ENCODE results near the gene FA2H.
"Not testable (repeated sequence)": the region's sequence is repeated elsewhere in the genome, so short reads cannot be mapped to it uniquely, and the experiment has no call there.

The FA2H gene

DNA sequence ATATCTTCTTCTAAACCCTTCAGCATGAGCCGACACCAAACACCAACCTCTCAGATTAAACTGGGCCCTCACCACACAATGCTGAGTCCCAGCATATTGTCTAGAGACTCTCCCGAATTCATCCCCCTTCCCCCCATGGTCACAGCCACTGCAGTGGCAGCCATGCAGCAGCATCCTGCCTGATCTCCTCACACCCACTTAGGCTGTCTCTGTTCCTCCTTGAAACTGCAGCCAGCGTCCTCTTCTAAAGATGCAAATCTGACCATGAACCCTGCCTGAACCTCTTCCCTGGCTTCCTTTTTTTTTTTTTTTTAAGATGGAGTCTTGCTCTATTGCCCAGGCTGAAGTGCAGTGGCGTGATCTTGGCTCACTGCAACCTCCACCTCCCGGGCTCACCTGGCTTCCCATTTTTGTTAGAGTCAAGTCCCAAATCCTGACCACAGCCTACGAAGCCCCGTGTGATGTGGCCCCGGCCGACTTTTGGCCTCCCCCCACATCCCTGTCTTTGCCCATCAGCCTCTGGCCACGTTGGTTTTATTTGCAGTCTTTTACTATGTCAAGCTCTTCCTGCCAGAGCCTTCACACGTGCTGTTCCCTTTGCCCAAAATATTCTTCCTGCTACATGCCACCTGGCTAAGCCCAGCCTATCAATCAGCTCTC lies 2.8 kb downstream of the FA2H start:
- CTCF ChIA-PET: no interaction called here
- no peak for DNase-seq (ENCODE audit: low read depth, low spot score)
- TF ChIP-seq, protein P1, sequence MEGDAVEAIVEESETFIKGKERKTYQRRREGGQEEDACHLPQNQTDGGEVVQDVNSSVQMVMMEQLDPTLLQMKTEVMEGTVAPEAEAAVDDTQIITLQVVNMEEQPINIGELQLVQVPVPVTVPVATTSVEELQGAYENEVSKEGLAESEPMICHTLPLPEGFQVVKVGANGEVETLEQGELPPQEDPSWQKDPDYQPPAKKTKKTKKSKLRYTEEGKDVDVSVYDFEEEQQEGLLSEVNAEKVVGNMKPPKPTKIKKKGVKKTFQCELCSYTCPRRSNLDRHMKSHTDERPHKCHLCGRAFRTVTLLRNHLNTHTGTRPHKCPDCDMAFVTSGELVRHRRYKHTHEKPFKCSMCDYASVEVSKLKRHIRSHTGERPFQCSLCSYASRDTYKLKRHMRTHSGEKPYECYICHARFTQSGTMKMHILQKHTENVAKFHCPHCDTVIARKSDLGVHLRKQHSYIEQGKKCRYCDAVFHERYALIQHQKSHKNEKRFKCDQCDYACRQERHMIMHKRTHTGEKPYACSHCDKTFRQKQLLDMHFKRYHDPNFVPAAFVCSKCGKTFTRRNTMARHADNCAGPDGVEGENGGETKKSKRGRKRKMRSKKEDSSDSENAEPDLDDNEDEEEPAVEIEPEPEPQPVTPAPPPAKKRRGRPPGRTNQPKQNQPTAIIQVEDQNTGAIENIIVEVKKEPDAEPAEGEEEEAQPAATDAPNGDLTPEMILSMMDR (IDR thresholded peaks at IDR 0.05; ENCODE audit: insufficient read depth, low read length, missing control alignments): no peak
- POLR2A ChIA-PET: no interaction called here
- no peak overlapping the region for H3K4me3 ChIP-seq (ENCODE audit: low read depth, low read length)

GRCh38 chr16:74770831-74771526 lies 3.6 kb downstream of the FA2H start:
- ChIA-PET CTCF (no interaction called here), POLR2A (no interaction called here)
- no peak for DNase-seq (ENCODE audit: low read depth, low spot score)
- TF ChIP-seq, protein P1 (IDR thresholded peaks at IDR 0.05; ENCODE audit: insufficient read depth, low read length, missing control alignments): no peak
- no peak overlapping the region for H3K4me3 ChIP-seq (ENCODE audit: low read depth, low read length)

DNA sequence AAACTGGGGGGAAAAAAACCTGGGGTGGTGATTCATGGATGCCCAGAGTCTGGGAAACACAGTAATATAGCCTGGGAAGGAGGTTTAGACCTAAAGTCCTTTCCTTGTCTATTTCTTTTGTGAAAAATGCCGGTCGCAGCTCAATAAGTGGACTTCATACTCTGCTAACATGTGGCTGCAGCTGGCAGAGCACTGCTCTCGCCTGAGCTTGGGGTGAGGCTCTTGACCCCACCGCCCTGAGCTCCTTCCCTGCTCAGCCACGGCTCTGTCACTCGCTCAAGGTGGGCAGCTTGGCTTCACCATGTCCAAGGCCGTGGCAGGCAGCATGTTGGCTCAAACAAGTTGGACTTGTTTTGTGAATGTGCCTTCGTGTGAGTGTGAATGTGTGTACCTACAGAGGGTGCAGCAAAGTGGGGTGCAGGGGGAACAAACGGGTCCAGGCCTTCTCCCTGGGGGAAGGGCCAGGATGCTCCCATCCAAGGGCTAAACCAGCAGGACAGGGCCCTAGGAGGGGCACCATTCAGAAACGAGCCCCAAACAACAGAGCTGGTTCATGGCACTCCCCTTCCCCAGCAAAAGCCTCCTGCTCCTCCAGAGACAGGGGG lies 4.9 kb downstream of the FA2H start:
- CTCF ChIA-PET: no interaction called here
- POLR2A ChIA-PET: no interaction called here
- TF ChIP-seq, protein P1 (IDR thresholded peaks at IDR 0.05; ENCODE audit: insufficient read depth, low read length, missing control alignments): no peak
- DNase-seq (ENCODE audit: low read depth, low spot score): no peak
- no peak overlapping the region for H3K4me3 ChIP-seq (ENCODE audit: low read depth, low read length)

- TF ChIP-seq, protein P1 (IDR thresholded peaks at IDR 0.05; ENCODE audit: insufficient read depth, low read length, missing control alignments): no peak
- ChIA-PET CTCF (no interaction called here), POLR2A (no interaction called here)
- no peak overlapping the region for H3K4me3 ChIP-seq (ENCODE audit: low read depth, low read length)
- no peak for DNase-seq (ENCODE audit: low read depth, low spot score)
Observed at GRCh38 chr16:74768239-74768638, 6.4 kb downstream of the FA2H start.

- POLR2A ChIA-PET: no interaction called here
- no peak overlapping the region for H3K4me3 ChIP-seq (ENCODE audit: low read depth, low read length)
- CTCF ChIA-PET: no interaction called here
Observed at GRCh38 chr16:74767749-74768148, 6.9 kb downstream of the FA2H start.

DNA sequence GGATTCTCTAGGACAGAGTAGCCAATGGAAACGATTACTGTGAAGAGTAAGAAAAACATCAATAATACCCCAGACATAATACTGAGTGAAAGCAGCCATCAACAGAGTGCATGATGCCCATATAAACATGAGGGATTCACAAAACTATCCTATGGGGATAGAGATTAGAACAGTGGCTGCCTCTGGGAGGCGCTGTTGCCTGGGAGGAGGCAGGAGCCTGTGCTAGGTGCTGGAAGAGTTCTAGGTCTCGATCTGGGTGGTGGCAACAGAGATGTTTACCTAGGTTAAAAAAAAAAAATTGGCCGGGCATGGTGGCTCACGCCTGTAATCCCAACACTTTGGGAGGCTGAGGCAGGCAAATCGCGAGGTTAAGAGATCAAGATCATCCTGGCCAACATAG lies 7.9 kb downstream of the FA2H start:
- TF ChIP-seq, protein P1 (IDR thresholded peaks at IDR 0.05; ENCODE audit: insufficient read depth, low read length, missing control alignments): no peak
- ChIA-PET POLR2A (no interaction called here), CTCF (interaction anchor here (1.6 kb wide), 1 partner anchor 96 kb away, joined by 4 read pairs; no protein-coding TSS in a partner anchor)
- no peak overlapping the region for H3K4me3 ChIP-seq (ENCODE audit: low read depth, low read length)
- no peak for DNase-seq (ENCODE audit: low read depth, low spot score)

More at GRCh38 chr16:74767749-74768148, 6.9 kb downstream of the FA2H start:
- TF ChIP-seq, protein P1 (IDR thresholded peaks at IDR 0.05; ENCODE audit: insufficient read depth, low read length, missing control alignments): no peak
- DNase-seq (ENCODE audit: low read depth, low spot score): no peak

DNA sequence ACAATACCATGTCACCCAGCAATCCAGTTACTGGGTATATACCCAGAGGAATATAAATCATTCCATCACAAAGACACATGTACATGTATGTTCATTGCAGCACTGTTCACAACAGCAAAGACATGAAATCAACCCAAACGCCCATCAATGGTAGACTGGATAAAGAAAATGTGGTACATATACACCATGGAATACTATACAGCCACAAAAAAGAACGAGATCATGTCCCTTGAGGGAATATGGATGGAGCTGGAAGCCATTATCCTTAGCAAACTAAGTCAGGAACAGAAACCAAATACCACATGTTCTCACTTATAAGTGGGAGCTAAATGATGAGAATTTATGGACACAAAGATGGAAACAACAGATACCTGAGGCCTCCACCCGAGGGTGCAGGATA lies 10.4 kb downstream of the FA2H start:
- CTCF ChIA-PET: interaction anchor here (1.4 kb wide), 1 partner anchor 99 kb away, joined by 5 read pairs; no protein-coding TSS in a partner anchor

More for the DNA sequence above, 10.4 kb downstream of the FA2H start:
- H3K4me3 ChIP-seq (ENCODE audit: low read depth, low read length); POLR2A ChIA-PET; DNase-seq (ENCODE audit: low read depth, low spot score): not testable (repeated sequence)

Measured in AG04449 (cell line).